A673 (cell line): ENCODE results near the gene PLEKHA6. TPM values are rescaled to one million over a fixed set of nuclear protein-coding genes. Genes with fewer than 3 reads are reported as not detected.

Experiments used
- BruUV-seq: library from RNA; stranded (reverse); fragments of 400-500 nt; replicated peaks from 2 replicates; lab custom pipeline; 2021; lab: Mats Ljungman, UMichigan
- CTCF ChIA-PET: fragments of 300-600 bp; sonication (Branson Sonifier 250); formaldehyde crosslinking; loops from one replicate; lab custom pipeline; 2022; ENCODE audit warnings: antibody characterized with exemption; lab: Charles Lee
- POLR2A ChIA-PET: fragments of 300-600 bp; sonication (Branson Sonifier 250); formaldehyde crosslinking; loops from one replicate; lab custom pipeline; 2022; ENCODE audit warnings: antibody characterized with exemption; ENCODE audit not compliant: low non-redundant PET; lab: Charles Lee
- DNase-seq: peaks from one replicate; pipeline ENCODE4 v3.0.0-alpha.2; 2015; ENCODE audit warnings: low spot score
- H3K27ac ChIP-seq: fragments of 200-600 bp; sonication (generic); 2 replicates; pipeline ENCODE4 v1.5.1; 2016; ENCODE audit warnings: mixed run types, low read depth, mild to moderate bottlenecking, mixed read lengths, antibody characterized with exemption, low read length; ENCODE audit not compliant: poor library complexity, severe bottlenecking
- H3K27me3 ChIP-seq: fragments of 200-600 bp; sonication (generic); replicated peaks from 2 replicates; pipeline ENCODE4 v1.6.1; 2017; ENCODE audit warnings: mixed run types, low read depth, mild to moderate bottlenecking, mixed read lengths, antibody characterized with exemption, low read length; ENCODE audit not compliant: insufficient read depth, poor library complexity
- H3K36me3 ChIP-seq: fragments of 200-600 bp; sonication (generic); 2 replicates; pipeline ENCODE4 v1.6.1; 2016; ENCODE audit warnings: mixed run types, mild to moderate bottlenecking, mixed read lengths, antibody characterized with exemption, low read length; ENCODE audit not compliant: insufficient read depth, poor library complexity, severe bottlenecking
- H3K4me1 ChIP-seq: fragments of 200-600 bp; sonication (generic); 2 replicates; pipeline ENCODE4 v1.6.1; 2017; ENCODE audit warnings: mixed run types, mild to moderate bottlenecking, mixed read lengths, antibody characterized with exemption, low read length; ENCODE audit not compliant: insufficient read depth, poor library complexity, severe bottlenecking
- H3K4me3 ChIP-seq: fragments of 200-600 bp; sonication (generic); 2 replicates; pipeline ENCODE4 v1.5.1; 2016; ENCODE audit warnings: low read depth, mixed run types, mild to moderate bottlenecking, mixed read lengths, low read length; ENCODE audit not compliant: poor library complexity, severe bottlenecking
- H3K9me3 ChIP-seq: fragments of 200-600 bp; sonication (generic); 2 replicates; pipeline ENCODE4 v1.6.1; 2016; ENCODE audit warnings: mixed run types, low read depth, mild to moderate bottlenecking, mixed read lengths, antibody characterized with exemption, low read length; ENCODE audit not compliant: poor library complexity, severe bottlenecking
- CTCF ChIP-seq: fragments of 300-800, 200-600 bp; sonication (generic); conservative IDR thresholded peaks from 2 replicates; pipeline ENCODE4 v1.5.1; 2017; ENCODE audit warnings: low read depth, mild to moderate bottlenecking, antibody characterized with exemption, low read length, moderate library complexity, mixed read lengths
- EZH2 ChIP-seq: fragments of 200-600 bp; sonication (generic); IDR thresholded peaks from 2 replicates; pipeline ENCODE4 v1.6.1; 2017; ENCODE audit warnings: borderline replicate concordance, low read depth, mild to moderate bottlenecking, mixed read lengths, antibody characterized with exemption, low read length; ENCODE audit not compliant: poor library complexity, severe bottlenecking
- intact Hi-C: fragments of 100-400 bp; cut with micrococcal nuclease; formaldehyde crosslinking; loops from one replicate; pipeline ENCODE4 v1.10.0; 2022; ENCODE audit not compliant: unreplicated experiment
- total RNA-seq: library from RNA; stranded (reverse); gene quantifications from 2 replicates; pipeline ENCODE4 v1.2.3, GENCODE V29; 2021

The PLEKHA6 gene
- total RNA-seq, 1 experiment from 2014 or later = 0.58 TPM

GRCh38 chr1:204289280-204289679, 70.4 kb downstream of the PLEKHA6 start:
- ChIA-PET POLR2A (no interaction called here), CTCF (no interaction called here)
- intact Hi-C loops = no loop called here
- Histone ChIP-seq H3K27ac (no peak overlapping the region), H3K9me3 (no peaks in the 10 kb centered on the region), H3K4me3 (no peak overlapping the region), H3K36me3 (no peaks in the 10 kb centered on the region), H3K27me3 (peaks cover 14% of the 10 kb centered on the region), H3K4me1 (peaks cover 17% of the 10 kb centered on the region)
- no TSS peak for BruUV-seq
- TF ChIP-seq CTCF = no peak
- TF ChIP-seq EZH2 = no peak
- DNase-seq = no peak

GRCh38 chr1:204288021-204288588, 71.6 kb downstream of the PLEKHA6 start:
- peak; percentile 48 for DNase-seq
- intact Hi-C loops = no loop called here
- Histone ChIP-seq H3K36me3 (no peaks in the 10 kb centered on the region), H3K4me1 (peaks cover 17% of the 10 kb centered on the region), H3K4me3 (no peak overlapping the region), H3K27me3 (peaks cover 8% of the 10 kb centered on the region), H3K27ac (no peak overlapping the region), H3K9me3 (no peaks in the 10 kb centered on the region)
- TF ChIP-seq EZH2 (no peak), CTCF (no peak)
- POLR2A ChIA-PET = no interaction called here
- CTCF ChIA-PET = no interaction called here
- BruUV-seq = no TSS peak

- Histone ChIP-seq H3K36me3 (no peaks in the 10 kb centered on the region), H3K9me3 (no peaks in the 10 kb centered on the region), H3K4me1 (peaks cover 17% of the 10 kb centered on the region), H3K27me3 (peaks cover 8% of the 10 kb centered on the region), H3K4me3 (no peak overlapping the region), H3K27ac (no peak overlapping the region)
- ChIA-PET CTCF (interaction anchor here (1.1 kb wide), 1 partner anchor 74 kb away, joined by 3 read pairs; the partner anchor contains the start of gene GOLT1A), POLR2A (interaction anchor here (0.7 kb wide), 1 partner anchor 814 kb away, joined by 3 read pairs; no protein-coding TSS in a partner anchor)
- no TSS peak for BruUV-seq
- TF ChIP-seq EZH2 (no peak), CTCF (no peak)
- intact Hi-C loops = no loop called here
- no peak for DNase-seq
These were observed 72.2 kb downstream of the PLEKHA6 start for GRCh38 chr1:204287466-204287891.
